ENCODE measurements around the gene MAP4K4.

MAP4K4 gene

GRCh38 chr2:101844055-101844635 is 146.6 kb downstream of the MAP4K4 start:
- no peak for TF ChIP-seq CTCF (IDR thresholded peaks at IDR 0.05; ENCODE audit: insufficient read depth, low read depth, low read length, missing control alignments)
- H3K4me3 ChIP-seq (ENCODE audit: low read length) = no peak overlapping the region
- peak; percentile 53 for DNase-seq (ENCODE audit: low read depth)

GRCh38 chr2:101846973-101847372 is 149.5 kb downstream of the MAP4K4 start:
- TF ChIP-seq CTCF (IDR thresholded peaks at IDR 0.05; ENCODE audit: insufficient read depth, low read depth, low read length, missing control alignments) = no peak
- no peak for DNase-seq (ENCODE audit: low read depth)
- H3K4me3 ChIP-seq (ENCODE audit: low read length) = no peak overlapping the region

DNA sequence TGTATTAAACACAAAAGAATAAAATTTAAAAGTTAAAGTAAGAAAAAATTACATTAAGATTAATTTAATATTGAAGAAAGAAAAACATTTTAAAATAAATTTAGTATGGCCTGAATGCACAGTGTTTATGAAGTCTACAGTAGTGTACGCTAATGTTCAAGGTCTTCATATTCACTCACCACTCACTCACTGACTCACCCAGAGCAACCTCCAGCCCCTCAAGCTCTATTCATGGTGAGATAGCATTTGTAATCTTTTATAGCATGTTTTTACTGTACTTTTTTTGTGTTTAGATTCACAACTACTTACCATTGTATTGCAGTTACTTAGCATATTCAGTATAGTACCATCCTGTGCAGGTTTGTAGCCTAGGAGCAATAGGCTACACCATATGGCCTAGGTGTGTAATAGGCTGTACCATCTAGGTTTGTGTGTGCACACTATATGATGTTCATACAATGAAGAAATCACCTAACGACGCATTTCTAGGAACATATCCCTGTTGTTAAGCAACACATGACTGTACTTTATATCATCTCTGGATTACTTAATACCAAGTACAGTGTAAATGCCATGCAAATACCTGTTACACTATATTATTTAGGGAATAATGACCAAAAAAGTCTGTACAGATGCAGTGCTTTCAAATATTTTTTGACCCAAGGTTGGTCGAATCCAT is 150.3 kb downstream of the MAP4K4 start:
- H3K4me3 ChIP-seq (ENCODE audit: low read length) = no peak overlapping the region
- DNase-seq (ENCODE audit: low read depth) = peak; percentile 73
- TF ChIP-seq CTCF (IDR thresholded peaks at IDR 0.05; ENCODE audit: insufficient read depth, low read depth, low read length, missing control alignments) = no peak

GRCh38 chr2:101848769-101849410 is 151.4 kb downstream of the MAP4K4 start:
- H3K4me3 ChIP-seq (ENCODE audit: low read length) = no peak overlapping the region
- no peak for TF ChIP-seq CTCF (IDR thresholded peaks at IDR 0.05; ENCODE audit: insufficient read depth, low read depth, low read length, missing control alignments)
- no peak for DNase-seq (ENCODE audit: low read depth)

- H3K4me3 ChIP-seq (ENCODE audit: low read length) = no peak overlapping the region
- DNase-seq (ENCODE audit: low read depth) = peak; percentile 86
- TF ChIP-seq CTCF (IDR thresholded peaks at IDR 0.05; ENCODE audit: insufficient read depth, low read depth, low read length, missing control alignments) = no peak
These were observed 152.9 kb downstream of the MAP4K4 start for GRCh38 chr2:101850450-101850849.

- DNase-seq (ENCODE audit: low read depth) = no peak
- no peak overlapping the region for H3K4me3 ChIP-seq (ENCODE audit: low read length)
- no peak for TF ChIP-seq CTCF (IDR thresholded peaks at IDR 0.05; ENCODE audit: insufficient read depth, low read depth, low read length, missing control alignments)
These were observed 153.5 kb downstream of the MAP4K4 start for GRCh38 chr2:101850991-101851390.
